Measurements from ENCODE around the gene ADO. TPM values are rescaled to one million over a fixed set of nuclear protein-coding genes. Genes with fewer than 3 reads are reported as not detected.

ADO gene
- total and polyA plus RNA-seq, 9 of the 15 experiments (the other 6 are each of a cell fraction or from before 2014, with no cell fraction given), result 3.0 to 20.0 (median 16.1) TPM

GRCh38 chr10:62843600-62843999 is 39.1 kb downstream of the ADO start (continued):
- TF ChIP-seq, protein P1, sequence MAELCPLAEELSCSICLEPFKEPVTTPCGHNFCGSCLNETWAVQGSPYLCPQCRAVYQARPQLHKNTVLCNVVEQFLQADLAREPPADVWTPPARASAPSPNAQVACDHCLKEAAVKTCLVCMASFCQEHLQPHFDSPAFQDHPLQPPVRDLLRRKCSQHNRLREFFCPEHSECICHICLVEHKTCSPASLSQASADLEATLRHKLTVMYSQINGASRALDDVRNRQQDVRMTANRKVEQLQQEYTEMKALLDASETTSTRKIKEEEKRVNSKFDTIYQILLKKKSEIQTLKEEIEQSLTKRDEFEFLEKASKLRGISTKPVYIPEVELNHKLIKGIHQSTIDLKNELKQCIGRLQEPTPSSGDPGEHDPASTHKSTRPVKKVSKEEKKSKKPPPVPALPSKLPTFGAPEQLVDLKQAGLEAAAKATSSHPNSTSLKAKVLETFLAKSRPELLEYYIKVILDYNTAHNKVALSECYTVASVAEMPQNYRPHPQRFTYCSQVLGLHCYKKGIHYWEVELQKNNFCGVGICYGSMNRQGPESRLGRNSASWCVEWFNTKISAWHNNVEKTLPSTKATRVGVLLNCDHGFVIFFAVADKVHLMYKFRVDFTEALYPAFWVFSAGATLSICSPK (IDR thresholded peaks at IDR 0.05; ENCODE audit: borderline replicate concordance), result no peak
- TF ChIP-seq ZMIZ1 (IDR thresholded peaks at IDR 0.05; ENCODE audit: low read depth in 2 of 2, low read length in 2 of 2), result peak in 1 of 2 experiments; percentile 84; a peak in 2 of 4 replicates
- TF ChIP-seq ZBTB17 (CRISPR knock-in tag; IDR thresholded peaks at IDR 0.05), result peak; percentile 96
- no peak for TF ChIP-seq FOXJ3 (CRISPR knock-in tag; IDR thresholded peaks at IDR 0.05)
- TF ChIP-seq E4F1 (CRISPR knock-in tag; IDR thresholded peaks at IDR 0.05; ENCODE audit: borderline replicate concordance), result no peak
- TF ChIP-seq SMARCC2 (IDR thresholded peaks at IDR 0.05; ENCODE audit: low read depth), result no peak
- no peak for TF ChIP-seq ARHGAP35 (IDR thresholded peaks at IDR 0.05; ENCODE audit: partially characterized antibody)
- TF ChIP-seq PHTF2 (CRISPR knock-in tag; IDR thresholded peaks at IDR 0.05), result no peak
- TF ChIP-seq KDM4B (IDR thresholded peaks at IDR 0.05; ENCODE audit: borderline replicate concordance in 2 of 2, low read depth in 1 of 2), result no peak
- no peak for TF ChIP-seq HMGXB4 (CRISPR knock-in tag; IDR thresholded peaks at IDR 0.05)
- TF ChIP-seq PRMT5 (CRISPR knock-in tag; IDR thresholded peaks at IDR 0.05), result no peak
- TF ChIP-seq ZNF551 (CRISPR knock-in tag; IDR thresholded peaks at IDR 0.05), result no peak
- TF ChIP-seq CREM (IDR thresholded peaks at IDR 0.05; ENCODE audit: low read depth), result 0 out of 2 replicates have a peak, but pooled peaks have one; percentile 23

All from K562 (cell line).